Dedifferentiated amniotic fluid mesenchymal stem cell (primary cell): ENCODE data around the gene DUSP1.
A peak's percentile ranks its signal among the peaks of the same experiment; 100 is the strongest.

Source experiments
- DNase-seq: peaks from one replicate; pipeline ENCODE4 v3.0.0-alpha.2; 2016; ENCODE audit errors: extremely low spot score

Gene DUSP1

GRCh38 chr5:172725273-172725672, 45.7 kb downstream of the DUSP1 start:
- no peak for DNase-seq

GRCh38 chr5:172724242-172725183, 46.5 kb downstream of the DUSP1 start:
- DNase-seq: no peak

GRCh38 chr5:172723508-172723907, 47.5 kb downstream of the DUSP1 start:
- no peak for DNase-seq

- no peak for DNase-seq
Observed at GRCh38 chr5:172722327-172722815, 48.6 kb downstream of the DUSP1 start.

- DNase-seq: peak; percentile 43
Observed at GRCh38 chr5:172721455-172722326, 49.3 kb downstream of the DUSP1 start.

GRCh38 chr5:172720655-172721054, 50.3 kb downstream of the DUSP1 start:
- DNase-seq: no peak

GRCh38 chr5:172719211-172719610, 51.8 kb downstream of the DUSP1 start:
- no peak for DNase-seq

- DNase-seq: no peak
Observed at GRCh38 chr5:172718527-172719114, 52.4 kb downstream of the DUSP1 start.
